ENCODE results near the gene CISH. TPM values are rescaled to one million over a fixed set of nuclear protein-coding genes. Genes with fewer than 3 reads are reported as not detected.

CISH gene
- total and polyA plus RNA-seq, 10 of the 15 experiments (the other 5 are each of a cell fraction or from before 2014, with no cell fraction given), result 0.21 to 4.4 (median 1.8) TPM

GRCh38 chr3:50568947-50569749 lies 42.4 kb downstream of the CISH start, which contains the start of gene HEMK1:
Gene HEMK1 (plus strand): TSS chr3:50569522. CDS start chr3:50571105, 1,583 bp downstream.
- Histone ChIP-seq H3K4me1 (ENCODE audit: control insufficient read depth, insufficient read depth, low read length) (peaks cover 13% of the 10 kb centered on the region), H3K27me3 (replicated peaks in 1 of 2; ENCODE audit: control insufficient read depth in 2 of 2, insufficient read depth in 2 of 2, low read length in 1 of 2) (no peaks in the 10 kb centered on the region), H3K79me2 (ENCODE audit: control insufficient read depth, insufficient read depth, low read length) (peaks cover 5% of the 10 kb centered on the region), H2AFZ (ENCODE audit: control insufficient read depth, low read depth, low read length) (peak within 1 kb of the TSS; percentile 98), H3K9ac (ENCODE audit: control insufficient read depth, insufficient read depth, low read length) (peak within 1 kb of the TSS; percentile 86), H3K36me3 (ENCODE audit: control insufficient read depth in 2 of 2, insufficient read depth in 2 of 2, low read length in 1 of 2) (no peaks in the 10 kb centered on the region; a peak in 2 of 4 replicates), H3K9me3 (replicated peaks; ENCODE audit: control insufficient read depth, insufficient read depth, low read length) (no peaks in the 10 kb centered on the region), H4K20me1 (ENCODE audit: control insufficient read depth, insufficient read depth) (no peaks in the 10 kb centered on the region), H3K27ac (ENCODE audit: control insufficient read depth, insufficient read depth) (peak within 1 kb of the TSS; percentile 91), H3K4me3 (peak within 1 kb of the TSS; percentile 81), H3K4me2 (ENCODE audit: control insufficient read depth, insufficient read depth) (peak within 1 kb of the TSS; percentile 96)
- ChIA-PET SMC1A (ENCODE audit: uncharacterized antibody, unreplicated experiment) (interaction anchor here (1.5 to 6.5 kb wide), 6 partner anchors 21 to 50 kb away, joined by 5 to 137 read pairs (median 14); partner anchors contain the start of genes CISH and MAPKAPK3), CTCF (interaction anchor here (0.6 to 11.6 kb wide), 12 partner anchors 21 to 1711 kb away, joined by 3 to 410 read pairs (median 4); partner anchors contain the start of genes CISH and MAPKAPK3), RAD21 (ENCODE audit: unreplicated experiment) (interaction anchor here (1.0 to 7.1 kb wide), 9 partner anchors 17 to 803 kb away, joined by 3 to 244 read pairs (median 4); partner anchors contain the start of genes CISH and MAPKAPK3), POLR2A (interaction anchor here (0.5 to 3.1 kb wide), 17 partner anchors 18 to 931 kb away, joined by 3 to 23 read pairs (median 6); partner anchors contain the start of genes CISH, CYB561D2, DCAF1 and MANF)
- intact Hi-C loops (cut with micrococcal nuclease; ENCODE audit: unreplicated experiment), result loop anchor here (5.0 kb wide), 1 partner anchor 818 kb away; the partner anchor contains the start of gene MANF
- FAIRE-seq (peak; percentile 86), DNase-seq (ENCODE audit: low read depth, low spot score) (peak; percentile 76), ATAC-seq (peak; percentile 84)
- no TSS peak for BruUV-seq (replicated peaks)
- WGBS (ENCODE audit: insufficient coverage, insufficient replicate concordance, low lambda C conversion rate, missing lambda C conversion rate), result under 1% methylated on average over 55 of the region's 55 CpGs
- in situ Hi-C loops (cut with MboI), result no loop called here
- TF ChIP-seq ETV6 (conservative IDR thresholded peaks at IDR 0.05 in 1 of 2, IDR thresholded peaks at IDR 0.05 in 1 of 2; ENCODE audit: borderline replicate concordance in 1 of 2, low read depth in 1 of 2) (no peak), GABPA (IDR thresholded peaks at IDR 0.05; ENCODE audit: low read depth) (peak; percentile 98), TBL1XR1 (IDR thresholded peaks at IDR 0.05; ENCODE audit: low read depth, low read length) (no peak; the same call in 1 of the 2 replicates), JUND (IDR thresholded peaks at IDR 0.05; ENCODE audit: low read depth, low read length) (no peak), SIN3A (IDR thresholded peaks at IDR 0.05; ENCODE audit: low read depth, low read length) (peak; percentile 31), CEBPB (IDR thresholded peaks at IDR 0.05; ENCODE audit: borderline replicate concordance in 1 of 2, low read depth in 2 of 2, low read length in 2 of 2) (no peak), CTCF (IDR thresholded peaks at IDR 0.05 in 2 of 3, conservative IDR thresholded peaks at IDR 0.05 in 1 of 3; ENCODE audit: control insufficient read depth in 2 of 3, extremely low read depth in 1 of 3, insufficient read depth in 1 of 3, low read depth in 3 of 3, low read length in 3 of 3) (no peak), FOS (IDR thresholded peaks at IDR 0.05; ENCODE audit: borderline replicate concordance, extremely low read depth, insufficient read length) (no peak), CREB1 (IDR thresholded peaks at IDR 0.05; ENCODE audit: low read depth) (peak; percentile 91), SMAD5 (IDR thresholded peaks at IDR 0.05; ENCODE audit: low read depth) (no peak; the same call in 1 of the 2 replicates), CREM (IDR thresholded peaks at IDR 0.05; ENCODE audit: low read depth) (peak; percentile 96), BHLHE40 (IDR thresholded peaks at IDR 0.05; ENCODE audit: borderline replicate concordance in 1 of 2, low read depth in 2 of 2, low read length in 1 of 2) (peak in 1 of 2 experiments; percentile 42; a peak in 1 of 4 replicates)
- TF ChIP-seq, protein P1, sequence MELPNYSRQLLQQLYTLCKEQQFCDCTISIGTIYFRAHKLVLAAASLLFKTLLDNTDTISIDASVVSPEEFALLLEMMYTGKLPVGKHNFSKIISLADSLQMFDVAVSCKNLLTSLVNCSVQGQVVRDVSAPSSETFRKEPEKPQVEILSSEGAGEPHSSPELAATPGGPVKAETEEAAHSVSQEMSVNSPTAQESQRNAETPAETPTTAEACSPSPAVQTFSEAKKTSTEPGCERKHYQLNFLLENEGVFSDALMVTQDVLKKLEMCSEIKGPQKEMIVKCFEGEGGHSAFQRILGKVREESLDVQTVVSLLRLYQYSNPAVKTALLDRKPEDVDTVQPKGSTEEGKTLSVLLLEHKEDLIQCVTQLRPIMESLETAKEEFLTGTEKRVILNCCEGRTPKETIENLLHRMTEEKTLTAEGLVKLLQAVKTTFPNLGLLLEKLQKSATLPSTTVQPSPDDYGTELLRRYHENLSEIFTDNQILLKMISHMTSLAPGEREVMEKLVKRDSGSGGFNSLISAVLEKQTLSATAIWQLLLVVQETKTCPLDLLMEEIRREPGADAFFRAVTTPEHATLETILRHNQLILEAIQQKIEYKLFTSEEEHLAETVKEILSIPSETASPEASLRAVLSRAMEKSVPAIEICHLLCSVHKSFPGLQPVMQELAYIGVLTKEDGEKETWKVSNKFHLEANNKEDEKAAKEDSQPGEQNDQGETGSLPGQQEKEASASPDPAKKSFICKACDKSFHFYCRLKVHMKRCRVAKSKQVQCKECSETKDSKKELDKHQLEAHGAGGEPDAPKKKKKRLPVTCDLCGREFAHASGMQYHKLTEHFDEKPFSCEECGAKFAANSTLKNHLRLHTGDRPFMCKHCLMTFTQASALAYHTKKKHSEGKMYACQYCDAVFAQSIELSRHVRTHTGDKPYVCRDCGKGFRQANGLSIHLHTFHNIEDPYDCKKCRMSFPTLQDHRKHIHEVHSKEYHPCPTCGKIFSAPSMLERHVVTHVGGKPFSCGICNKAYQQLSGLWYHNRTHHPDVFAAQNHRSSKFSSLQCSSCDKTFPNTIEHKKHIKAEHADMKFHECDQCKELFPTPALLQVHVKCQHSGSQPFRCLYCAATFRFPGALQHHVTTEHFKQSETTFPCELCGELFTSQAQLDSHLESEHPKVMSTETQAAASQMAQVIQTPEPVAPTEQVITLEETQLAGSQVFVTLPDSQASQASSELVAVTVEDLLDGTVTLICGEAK (IDR thresholded peaks at IDR 0.05; ENCODE audit: borderline replicate concordance), result peak; percentile 99
- TF ChIP-seq, protein P2, sequence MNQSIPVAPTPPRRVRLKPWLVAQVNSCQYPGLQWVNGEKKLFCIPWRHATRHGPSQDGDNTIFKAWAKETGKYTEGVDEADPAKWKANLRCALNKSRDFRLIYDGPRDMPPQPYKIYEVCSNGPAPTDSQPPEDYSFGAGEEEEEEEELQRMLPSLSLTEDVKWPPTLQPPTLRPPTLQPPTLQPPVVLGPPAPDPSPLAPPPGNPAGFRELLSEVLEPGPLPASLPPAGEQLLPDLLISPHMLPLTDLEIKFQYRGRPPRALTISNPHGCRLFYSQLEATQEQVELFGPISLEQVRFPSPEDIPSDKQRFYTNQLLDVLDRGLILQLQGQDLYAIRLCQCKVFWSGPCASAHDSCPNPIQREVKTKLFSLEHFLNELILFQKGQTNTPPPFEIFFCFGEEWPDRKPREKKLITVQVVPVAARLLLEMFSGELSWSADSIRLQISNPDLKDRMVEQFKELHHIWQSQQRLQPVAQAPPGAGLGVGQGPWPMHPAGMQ (IDR thresholded peaks at IDR 0.05; ENCODE audit: borderline replicate concordance), result no peak

All from GM12878 (cell line).